ENCODE measurements around the gene ODC1. TPM values are rescaled to one million over a fixed set of nuclear protein-coding genes. Genes with fewer than 3 reads are reported as not detected.
"Not testable (repeated sequence)": the region's sequence is repeated elsewhere in the genome, so short reads cannot be mapped to it uniquely, and the experiment has no call there.

ODC1 gene
- total RNA-seq, 1 donor from 2014 or later = 52.8 TPM

GRCh38 chr2:10478916-10479315 lies 30.8 kb upstream of the ODC1 start:
- intact Hi-C loops (cut with micrococcal nuclease) = no loop called here

- intact Hi-C loops (cut with micrococcal nuclease) = no loop called here
Observed at GRCh38 chr2:10478298-10478625, 30.1 kb upstream of the ODC1 start.

GRCh38 chr2:10477443-10478297 lies 29.5 kb upstream of the ODC1 start:
- intact Hi-C loops (cut with micrococcal nuclease) = no loop called here

- intact Hi-C loops (cut with micrococcal nuclease) = no loop called here
Observed at GRCh38 chr2:10476723-10477442, 28.8 kb upstream of the ODC1 start.

- intact Hi-C loops (cut with micrococcal nuclease) = no loop called here
Observed at GRCh38 chr2:10475811-10476660, 27.9 kb upstream of the ODC1 start.

GRCh38 chr2:10475221-10475722 lies 27.1 kb upstream of the ODC1 start:
- intact Hi-C loops (cut with micrococcal nuclease) = no loop called here

GRCh38 chr2:10473121-10473756 lies 25.1 kb upstream of the ODC1 start:
- intact Hi-C loops (cut with micrococcal nuclease) = no loop called here

- intact Hi-C loops (cut with micrococcal nuclease) = no loop called here
Observed at GRCh38 chr2:10471955-10472354, 23.8 kb upstream of the ODC1 start.

GRCh38 chr2:10471046-10471571 lies 23.0 kb upstream of the ODC1 start:
- intact Hi-C loops (cut with micrococcal nuclease) = no loop called here

- intact Hi-C loops (cut with micrococcal nuclease) = no loop called here
Observed at GRCh38 chr2:10469955-10470608, 22.0 kb upstream of the ODC1 start.

GRCh38 chr2:10469301-10469700 lies 21.2 kb upstream of the ODC1 start:
- intact Hi-C loops (cut with micrococcal nuclease) = no loop called here

- intact Hi-C loops (cut with micrococcal nuclease) = no loop called here
Observed at GRCh38 chr2:10467401-10467800, 19.3 kb upstream of the ODC1 start.

GRCh38 chr2:10466801-10467200 lies 18.7 kb upstream of the ODC1 start:
- intact Hi-C loops (cut with micrococcal nuclease) = no loop called here

- intact Hi-C loops (cut with micrococcal nuclease) = no loop called here
Observed at GRCh38 chr2:10465910-10466309, 17.8 kb upstream of the ODC1 start.

- intact Hi-C loops (cut with micrococcal nuclease) = no loop called here
Observed at GRCh38 chr2:10462178-10463083, 14.3 kb upstream of the ODC1 start.

GRCh38 chr2:10460366-10460796 lies 12.3 kb upstream of the ODC1 start:
- intact Hi-C loops (cut with micrococcal nuclease) = no loop called here

- intact Hi-C loops (cut with micrococcal nuclease) = no loop called here
Observed at GRCh38 chr2:10457846-10458598, 9.9 kb upstream of the ODC1 start.

- intact Hi-C loops (cut with micrococcal nuclease) = not testable (repeated sequence)
Observed at GRCh38 chr2:10457195-10457594, 9.1 kb upstream of the ODC1 start.

GRCh38 chr2:10454505-10454904 lies 6.4 kb upstream of the ODC1 start:
- intact Hi-C loops (cut with micrococcal nuclease) = no loop called here

All from T-helper 1 cell treated with Interleukin-12 subunit alpha and Interleukin-12 subunit beta and Interleukin-4 antibody, amounts not matched to agents 30 ng/mL and 1 ng/mL, for 36 hours (primary cell).